Esophagus muscularis mucosa (tissue), 4 donors: Measurements from ENCODE around the gene NOD2.

Source experiments
- EP300 ChIP-seq: sonication (generic); formaldehyde crosslinking; IDR thresholded peaks from one replicate; pipeline ENCODE4 v1.6.1; 2017; ENCODE audit warnings: antibody characterized with exemption
- POLR2AphosphoS5 ChIP-seq, 2 donors: sonication (generic); formaldehyde crosslinking; IDR thresholded peaks; one replicate each; pipeline ENCODE4 v1.6.1; 2017; ENCODE audit warnings: antibody characterized with exemption in 2 of 2
- TF ChIP-seq, protein P1 (sequence below), 3 experiments: fragments of 200-600 bp in 2 of 3; fragments of 450-650 bp in 1 of 3; sonication (generic) in 2 of 3; IDR thresholded peaks; one replicate each; pipeline ENCODE4 v1.5.1; 2017 to 2019; ENCODE audit warnings: antibody characterized with exemption in 3 of 3, mild to moderate bottlenecking in 2 of 3, moderate library complexity in 1 of 3

DNA sequence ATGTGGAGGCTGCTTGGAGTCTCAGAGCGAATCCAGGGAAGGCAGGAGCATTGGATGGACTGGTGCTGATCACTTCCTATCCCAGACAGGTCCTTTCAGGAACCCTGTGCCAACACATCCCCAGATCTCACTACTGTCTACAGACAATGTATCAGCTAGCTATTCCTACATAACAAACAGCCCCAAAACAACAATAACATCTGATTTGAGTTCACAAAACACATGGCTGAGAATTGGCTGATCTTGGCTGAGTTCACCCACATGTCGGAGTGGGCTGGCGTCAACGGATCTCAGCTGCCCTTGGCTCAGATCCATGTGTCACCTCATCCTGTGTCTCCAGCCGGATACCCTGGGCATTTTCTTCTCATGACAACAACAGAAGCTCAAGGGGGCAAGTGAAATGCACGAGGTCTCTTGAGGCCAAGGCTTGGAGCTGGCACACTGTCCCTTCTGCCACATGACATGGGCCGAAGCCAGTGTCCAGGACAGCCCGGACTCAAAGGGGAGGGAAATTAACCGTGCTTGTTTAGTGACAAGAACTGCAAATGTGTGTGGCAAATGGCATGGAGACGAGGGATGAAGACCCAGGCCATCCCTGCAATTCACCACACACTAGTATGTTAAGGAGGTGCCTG, 31.0 kb upstream of the NOD2 start:
- TF ChIP-seq, protein P1, sequence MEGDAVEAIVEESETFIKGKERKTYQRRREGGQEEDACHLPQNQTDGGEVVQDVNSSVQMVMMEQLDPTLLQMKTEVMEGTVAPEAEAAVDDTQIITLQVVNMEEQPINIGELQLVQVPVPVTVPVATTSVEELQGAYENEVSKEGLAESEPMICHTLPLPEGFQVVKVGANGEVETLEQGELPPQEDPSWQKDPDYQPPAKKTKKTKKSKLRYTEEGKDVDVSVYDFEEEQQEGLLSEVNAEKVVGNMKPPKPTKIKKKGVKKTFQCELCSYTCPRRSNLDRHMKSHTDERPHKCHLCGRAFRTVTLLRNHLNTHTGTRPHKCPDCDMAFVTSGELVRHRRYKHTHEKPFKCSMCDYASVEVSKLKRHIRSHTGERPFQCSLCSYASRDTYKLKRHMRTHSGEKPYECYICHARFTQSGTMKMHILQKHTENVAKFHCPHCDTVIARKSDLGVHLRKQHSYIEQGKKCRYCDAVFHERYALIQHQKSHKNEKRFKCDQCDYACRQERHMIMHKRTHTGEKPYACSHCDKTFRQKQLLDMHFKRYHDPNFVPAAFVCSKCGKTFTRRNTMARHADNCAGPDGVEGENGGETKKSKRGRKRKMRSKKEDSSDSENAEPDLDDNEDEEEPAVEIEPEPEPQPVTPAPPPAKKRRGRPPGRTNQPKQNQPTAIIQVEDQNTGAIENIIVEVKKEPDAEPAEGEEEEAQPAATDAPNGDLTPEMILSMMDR (IDR thresholded peaks at IDR 0.05), result no peak
- TF ChIP-seq EP300 (no peak), POLR2AphosphoS5 (IDR thresholded peaks at IDR 0.05) (no peak)
